IPS DF 6.9 (cell line): ENCODE results near the gene OLIG3.

Source experiments
- DNase-seq: peaks from one replicate; pipeline ENCODE4 v3.0.0-alpha.2; 2013; ENCODE audit warnings: low read depth, low spot score
- H3K27ac ChIP-seq: one replicate; pipeline ENCODE4 v1.5.1; 2013; ENCODE audit warnings: low read length, control low read depth
- H3K27me3 ChIP-seq: 2 replicates; pipeline ENCODE4 v1.6.1; 2013; ENCODE audit warnings: mild to moderate bottlenecking, low read length; ENCODE audit not compliant: control insufficient read depth, insufficient read depth
- H3K36me3 ChIP-seq: 2 replicates; pipeline ENCODE4 v1.6.1; 2013; ENCODE audit warnings: low read length; ENCODE audit not compliant: control insufficient read depth, insufficient read depth
- H3K4me1 ChIP-seq: 2 replicates; pipeline ENCODE4 v1.6.1; 2013; ENCODE audit warnings: low read length; ENCODE audit not compliant: control insufficient read depth, insufficient read depth
- H3K4me3 ChIP-seq: 2 replicates; pipeline ENCODE4 v1.5.1; 2013; ENCODE audit warnings: mild to moderate bottlenecking, low read length
- H3K9me3 ChIP-seq: 2 replicates; pipeline ENCODE4 v1.6.1; 2013; ENCODE audit warnings: low read length, inconsistent platforms; ENCODE audit not compliant: control insufficient read depth, insufficient read depth
- WGBS: extraction: QIAGEN DNeasy Blood & Tissue Kit; methylation state at CpG from one replicate; pipeline ENCODE4 v1.1.7; 2013; ENCODE audit warnings: mixed read lengths, missing lambda C conversion rate; ENCODE audit not compliant: insufficient read length, insufficient coverage; 5-methylcytosine and 5-hydroxymethylcytosine counted together

Gene OLIG3

DNA sequence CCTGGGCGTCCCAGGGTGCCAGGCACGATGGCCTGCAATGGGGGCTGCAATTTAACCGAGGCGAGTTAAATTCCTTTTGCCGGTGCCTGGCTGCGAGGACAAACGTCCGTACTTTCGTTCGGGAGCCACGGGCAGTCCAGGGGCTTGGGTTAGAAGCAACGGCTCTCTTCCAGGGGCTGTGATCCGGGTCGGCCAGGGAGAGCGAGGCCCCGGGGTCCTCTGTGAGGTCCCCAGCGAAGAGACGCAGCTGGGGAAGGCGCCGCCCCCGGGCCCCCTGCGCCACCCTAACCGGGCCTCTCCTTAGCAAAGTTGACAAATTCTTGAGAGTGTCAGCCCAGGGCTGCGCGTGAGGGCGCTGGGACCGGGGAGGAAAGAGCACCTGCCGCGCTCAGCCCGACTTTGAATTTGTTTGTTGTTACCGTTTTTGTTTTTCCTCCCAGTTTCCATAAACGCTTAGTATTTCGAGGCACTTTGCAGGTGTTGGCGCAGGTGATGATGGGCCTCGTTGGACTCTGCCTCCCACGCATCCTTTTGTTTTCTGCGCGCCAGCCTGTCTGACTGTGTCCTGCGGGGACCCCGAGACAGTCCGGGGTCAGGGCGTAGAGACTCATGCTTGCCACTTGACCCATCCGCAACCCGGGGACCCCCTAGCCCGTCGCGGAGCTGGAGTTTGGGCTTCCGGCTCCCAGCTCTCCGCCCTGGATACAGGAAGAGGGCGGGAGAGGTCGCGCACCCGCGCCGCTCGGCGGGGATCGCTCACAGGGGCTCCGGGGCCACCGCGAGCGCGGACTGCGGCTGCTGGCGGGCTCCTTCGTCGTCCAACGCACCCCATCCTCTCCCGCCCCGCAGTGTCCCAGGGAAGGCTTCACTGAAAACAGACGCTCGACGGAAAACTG is 5.8 kb downstream of the OLIG3 start:
- no CpG with 5 or more reads among the region's 73 CpGs for WGBS
- Histone ChIP-seq H3K27me3 (peaks cover 60% of the 10 kb centered on the region), H3K27ac (no peak overlapping the region), H3K4me1 (peaks cover 1% of the 10 kb centered on the region; the same call in 1 of the 2 replicates), H3K9me3 (no peaks in the 10 kb centered on the region), H3K4me3 (peak overlapping the region; percentile 39; the same call in 1 of the 2 replicates), H3K36me3 (no peaks in the 10 kb centered on the region)
- DNase-seq, result no peak

DNA sequence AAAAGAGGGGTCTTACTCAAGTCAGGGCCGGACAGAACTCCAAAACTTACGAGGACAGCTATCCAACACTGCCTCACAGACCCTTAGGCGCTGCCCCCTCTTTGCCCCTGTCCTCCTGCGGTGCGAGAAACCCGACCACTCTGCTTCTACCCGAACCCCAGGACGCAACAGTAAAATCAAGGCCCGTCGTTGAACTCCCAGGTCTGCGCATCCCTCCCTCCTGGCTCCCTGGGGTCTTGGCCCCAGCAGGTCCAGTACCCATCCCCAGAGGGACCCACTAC is 6.4 kb downstream of the OLIG3 start:
- Histone ChIP-seq H3K27ac (no peak overlapping the region), H3K4me3 (peak overlapping the region; percentile 39; the same call in 1 of the 2 replicates), H3K4me1 (peaks cover 1% of the 10 kb centered on the region; the same call in 1 of the 2 replicates), H3K36me3 (no peaks in the 10 kb centered on the region), H3K27me3 (peaks cover 56% of the 10 kb centered on the region), H3K9me3 (no peaks in the 10 kb centered on the region)
- no CpG with 5 or more reads among the region's 11 CpGs for WGBS
- no peak for DNase-seq

DNA sequence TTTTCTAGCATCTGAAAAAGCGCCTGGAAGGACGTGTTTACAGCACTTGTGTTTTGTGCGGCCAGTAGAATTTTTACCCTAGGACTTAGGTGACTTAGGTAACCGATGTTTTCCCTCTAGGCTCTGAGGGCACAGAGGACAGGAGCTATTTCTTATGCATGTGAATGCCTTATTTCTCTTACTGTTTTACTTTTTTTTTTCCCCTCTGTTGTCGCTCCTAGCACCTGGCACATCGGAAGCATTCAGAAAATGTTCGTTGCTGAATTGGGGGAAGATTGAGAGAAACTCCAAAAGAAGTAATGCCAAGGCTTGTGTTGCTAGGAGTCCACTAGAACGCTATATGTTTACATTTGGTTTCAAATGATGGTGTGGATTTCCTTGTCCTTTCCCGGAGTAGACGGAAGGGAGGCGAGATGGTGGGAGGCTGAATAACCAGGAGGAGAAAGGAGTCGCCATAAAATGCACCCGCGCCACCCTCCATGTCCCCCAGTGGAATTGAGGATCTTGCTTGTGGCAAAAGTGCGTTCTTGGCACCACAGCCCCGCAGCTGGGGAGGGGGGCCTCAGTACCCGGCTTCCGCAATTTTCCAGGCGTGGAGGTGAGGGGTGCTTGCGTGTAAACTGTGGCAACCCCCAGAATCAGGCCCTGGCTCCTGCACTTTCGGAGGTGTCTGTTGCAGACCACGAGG is 6.9 kb downstream of the OLIG3 start:
- Histone ChIP-seq H3K27ac (no peak overlapping the region), H3K4me1 (peaks cover 1% of the 10 kb centered on the region; the same call in 1 of the 2 replicates), H3K36me3 (no peaks in the 10 kb centered on the region), H3K4me3 (no peak overlapping the region), H3K27me3 (peaks cover 51% of the 10 kb centered on the region), H3K9me3 (no peaks in the 10 kb centered on the region)
- DNase-seq, result no peak
- WGBS, result no CpG with 5 or more reads among the region's 22 CpGs

DNA sequence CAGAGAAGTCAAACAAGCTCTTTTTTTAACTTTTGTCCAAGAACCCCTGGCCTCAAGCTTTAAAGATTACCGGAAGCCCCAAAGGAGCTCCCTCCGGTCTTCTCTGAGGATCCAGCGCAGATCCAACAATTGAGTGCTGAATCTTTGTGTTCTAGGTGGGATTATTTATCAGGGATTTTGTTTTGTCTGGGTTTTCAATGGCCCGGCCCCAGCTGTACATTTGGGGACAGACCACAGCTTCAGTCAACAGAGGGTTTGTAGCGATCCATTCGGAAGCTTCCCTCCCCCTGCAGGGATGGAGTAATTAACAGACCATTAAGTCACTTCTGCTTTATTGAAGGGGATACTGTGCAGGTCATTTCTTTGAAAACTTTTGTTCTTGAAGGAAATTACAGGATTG is 7.8 kb downstream of the OLIG3 start:
- peaks cover 43% of the 10 kb centered on the region for H3K27me3 ChIP-seq
- no peak overlapping the region for H3K27ac ChIP-seq
- DNase-seq, result no peak
- H3K4me1 ChIP-seq, result peaks cover 1% of the 10 kb centered on the region; the same call in 1 of the 2 replicates
- H3K9me3 ChIP-seq, result no peaks in the 10 kb centered on the region
- H3K36me3 ChIP-seq, result no peaks in the 10 kb centered on the region
- no peak overlapping the region for H3K4me3 ChIP-seq
- WGBS, result no CpG with 5 or more reads among the region's 6 CpGs

DNA sequence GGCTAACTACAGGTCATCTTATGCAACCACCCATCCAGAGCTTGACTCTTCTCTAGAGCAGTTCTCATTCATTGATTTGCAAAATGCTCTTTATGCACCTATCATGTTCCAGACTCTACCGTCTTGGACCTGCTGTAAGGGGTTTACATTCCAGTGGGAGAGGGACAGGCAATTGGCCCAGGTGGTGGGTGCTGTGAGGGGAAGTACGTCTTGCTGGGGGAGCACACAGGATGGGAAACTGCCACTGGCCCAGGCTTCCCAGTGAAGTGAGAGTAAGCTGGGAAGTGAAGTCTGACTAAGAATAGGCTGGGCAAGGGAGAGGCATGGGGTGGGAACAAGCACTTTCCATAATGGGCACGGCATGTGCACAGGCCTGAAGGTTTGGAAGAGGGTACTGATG is 13.8 kb downstream of the OLIG3 start:
- no peak overlapping the region for H3K4me3 ChIP-seq
- DNase-seq, result no peak
- H3K4me1 ChIP-seq, result 0 out of 2 replicates have a peak, but pooled peaks cover 2% of the 10 kb centered on the region
- no peaks in the 10 kb centered on the region for H3K9me3 ChIP-seq
- WGBS, result no CpG with 5 or more reads among the region's 3 CpGs
- no peaks in the 10 kb centered on the region for H3K36me3 ChIP-seq
- H3K27ac ChIP-seq, result no peak overlapping the region
- H3K27me3 ChIP-seq, result peaks cover 3% of the 10 kb centered on the region

GRCh38 chr6:137475103-137475502 is 19.1 kb downstream of the OLIG3 start:
- Histone ChIP-seq H3K4me1 (peaks cover 3% of the 10 kb centered on the region; the same call in 1 of the 2 replicates), H3K36me3 (no peaks in the 10 kb centered on the region), H3K27ac (no peak overlapping the region), H3K4me3 (no peak overlapping the region), H3K9me3 (no peaks in the 10 kb centered on the region), H3K27me3 (no peaks in the 10 kb centered on the region)
- no CpG with 5 or more reads among the region's 2 CpGs for WGBS
- DNase-seq, result no peak

GRCh38 chr6:137473598-137473997 is 20.6 kb downstream of the OLIG3 start:
- H3K27me3 ChIP-seq, result no peaks in the 10 kb centered on the region
- H3K27ac ChIP-seq, result no peak overlapping the region
- no peak overlapping the region for H3K4me3 ChIP-seq
- H3K36me3 ChIP-seq, result no peaks in the 10 kb centered on the region
- H3K4me1 ChIP-seq, result peaks cover 3% of the 10 kb centered on the region; the same call in 1 of the 2 replicates
- no peak for DNase-seq
- no CpG with 5 or more reads among the region's 3 CpGs for WGBS
- no peaks in the 10 kb centered on the region for H3K9me3 ChIP-seq

DNA sequence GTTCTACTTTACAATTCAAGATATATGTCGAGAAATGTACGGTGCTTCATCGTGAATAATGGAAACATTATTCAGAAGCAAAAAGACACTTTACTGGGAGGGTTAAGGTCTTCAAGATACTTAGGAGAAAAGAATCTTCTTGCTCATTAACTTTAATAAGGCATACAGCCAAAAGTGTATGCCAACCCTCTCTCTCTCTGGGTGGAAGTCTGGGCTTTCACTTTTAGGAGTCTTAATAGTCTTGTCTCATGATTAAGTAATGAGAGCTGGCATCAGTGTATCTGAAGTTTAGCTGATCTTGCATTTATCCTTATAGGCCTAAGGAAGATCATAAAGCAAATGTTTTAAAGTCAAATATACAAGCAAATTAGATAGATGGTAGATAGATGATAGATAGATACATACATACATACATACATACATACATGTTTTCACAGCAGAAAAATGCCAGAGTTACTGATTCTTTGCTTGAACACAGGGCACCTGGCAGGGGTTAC is 21.5 kb downstream of the OLIG3 start:
- Histone ChIP-seq H3K27ac (no peak overlapping the region), H3K4me3 (no peak overlapping the region), H3K36me3 (no peaks in the 10 kb centered on the region), H3K9me3 (no peaks in the 10 kb centered on the region), H3K27me3 (no peaks in the 10 kb centered on the region), H3K4me1 (peaks cover 3% of the 10 kb centered on the region; the same call in 1 of the 2 replicates)
- DNase-seq, result no peak
- no CpG with 5 or more reads among the region's 3 CpGs for WGBS

GRCh38 chr6:137471986-137472385 is 22.2 kb downstream of the OLIG3 start:
- WGBS, result no CpG with 5 or more reads among the region's 2 CpGs
- Histone ChIP-seq H3K4me1 (peaks cover 3% of the 10 kb centered on the region; the same call in 1 of the 2 replicates), H3K27me3 (no peaks in the 10 kb centered on the region), H3K36me3 (no peaks in the 10 kb centered on the region), H3K9me3 (no peaks in the 10 kb centered on the region), H3K4me3 (no peak overlapping the region), H3K27ac (no peak overlapping the region)
- DNase-seq, result no peak

DNA sequence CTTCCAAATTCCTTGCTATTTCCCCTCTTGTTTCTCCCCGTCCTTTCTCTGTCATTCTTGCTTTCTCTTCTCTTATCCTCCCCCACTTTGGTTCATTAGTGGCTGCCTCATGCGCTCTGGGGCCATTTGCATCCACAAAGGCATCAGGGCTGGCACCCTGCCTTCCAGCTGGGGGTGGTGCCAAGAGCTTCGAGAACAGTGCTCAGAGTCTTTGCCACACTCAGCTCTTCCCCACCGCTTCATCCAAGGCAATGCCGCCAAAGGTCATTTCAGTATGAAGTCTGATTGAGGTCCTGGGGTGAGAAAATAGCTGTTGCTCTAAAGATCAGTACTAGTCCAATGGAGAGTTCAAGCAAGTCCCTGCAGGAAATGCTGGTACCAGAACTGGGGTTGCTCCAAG is 22.7 kb downstream of the OLIG3 start:
- Histone ChIP-seq H3K27me3 (no peaks in the 10 kb centered on the region), H3K9me3 (no peaks in the 10 kb centered on the region), H3K36me3 (no peaks in the 10 kb centered on the region), H3K4me3 (no peak overlapping the region), H3K27ac (no peak overlapping the region), H3K4me1 (peaks cover 3% of the 10 kb centered on the region; the same call in 1 of the 2 replicates)
- WGBS, result no CpG with 5 or more reads among the region's 5 CpGs
- no peak for DNase-seq
